ENCODE results near the gene LRIG2.
"Not testable (repeated sequence)": the region's sequence is repeated elsewhere in the genome, so short reads cannot be mapped to it uniquely, and the experiment has no call there.

Gene LRIG2

GRCh38 chr1:113058941-113059706, 13.9 kb upstream of the LRIG2 start:
- DNase-seq (ENCODE audit: low read depth), result no peak

- DNase-seq (ENCODE audit: low read depth), result not testable (repeated sequence)
Observed at GRCh38 chr1:113063456-113063855, 9.5 kb upstream of the LRIG2 start.

- no peak for DNase-seq (ENCODE audit: low read depth)
Observed at GRCh38 chr1:113072141-113072756, 749 bp upstream of the LRIG2 start.

- DNase-seq (ENCODE audit: low read depth), result no peak
Observed at GRCh38 chr1:113073479-113073950, 517 bp downstream of the LRIG2 start.

- DNase-seq (ENCODE audit: low read depth), result no peak
Observed at GRCh38 chr1:113074237-113074636, 1.2 kb downstream of the LRIG2 start.

GRCh38 chr1:113077978-113078377, 5.0 kb downstream of the LRIG2 start:
- DNase-seq (ENCODE audit: low read depth), result not testable (repeated sequence)

- no peak for DNase-seq (ENCODE audit: low read depth)
Observed at GRCh38 chr1:113086541-113086940, 13.5 kb downstream of the LRIG2 start.

- DNase-seq (ENCODE audit: low read depth), result no peak
Observed at GRCh38 chr1:113088972-113089371, 16.0 kb downstream of the LRIG2 start.

- DNase-seq (ENCODE audit: low read depth), result no peak
Observed at GRCh38 chr1:113090051-113090450, 17.1 kb downstream of the LRIG2 start.

GRCh38 chr1:113091988-113092594, 19.1 kb downstream of the LRIG2 start:
- DNase-seq (ENCODE audit: low read depth), result no peak

GRCh38 chr1:113094506-113094905, 21.5 kb downstream of the LRIG2 start:
- no peak for DNase-seq (ENCODE audit: low read depth)

GRCh38 chr1:113095790-113096455, 22.9 kb downstream of the LRIG2 start:
- no peak for DNase-seq (ENCODE audit: low read depth)

- DNase-seq (ENCODE audit: low read depth), result no peak
Observed at GRCh38 chr1:113096493-113096892, 23.5 kb downstream of the LRIG2 start.

- DNase-seq (ENCODE audit: low read depth), result no peak
Observed at GRCh38 chr1:113101588-113101987, 28.6 kb downstream of the LRIG2 start.

- no peak for DNase-seq (ENCODE audit: low read depth)
Observed at GRCh38 chr1:113103048-113103447, 30.1 kb downstream of the LRIG2 start.

- no peak for DNase-seq (ENCODE audit: low read depth)
Observed at GRCh38 chr1:113103977-113104376, 31.0 kb downstream of the LRIG2 start.

- no peak for DNase-seq (ENCODE audit: low read depth)
Observed at GRCh38 chr1:113106910-113107309, 33.9 kb downstream of the LRIG2 start.

- DNase-seq (ENCODE audit: low read depth), result no peak
Observed at GRCh38 chr1:113109908-113110554, 37.0 kb downstream of the LRIG2 start.

- no peak for DNase-seq (ENCODE audit: low read depth)
Observed at GRCh38 chr1:113118266-113118665, 45.3 kb downstream of the LRIG2 start.

GRCh38 chr1:113123737-113124136, 50.7 kb downstream of the LRIG2 start:
- DNase-seq (ENCODE audit: low read depth), result no peak

- DNase-seq (ENCODE audit: low read depth), result no peak
Observed at GRCh38 chr1:113124366-113124765, 51.4 kb downstream of the LRIG2 start.

- no peak for DNase-seq (ENCODE audit: low read depth)
Observed at GRCh38 chr1:113125517-113125916, 52.5 kb downstream of the LRIG2 start.

All from stimulated activated CD8-positive, alpha-beta memory T cell treated with anti-CD3 and anti-CD28 coated beads, Interleukin-12 subunit alpha, Interleukin-12 subunit beta, amount 100 ng/mL, for 4 hours (primary cell).